Activated CD8-positive, alpha-beta memory T cell treated with anti-CD3 and anti-CD28 coated beads for 48 hours (primary cell): Measurements from ENCODE around the gene CRHBP.
"Not testable (repeated sequence)": the region's sequence is repeated elsewhere in the genome, so short reads cannot be mapped to it uniquely, and the experiment has no call there.

Experiments
- DNase-seq, 3 experiments: peaks; one replicate each; pipeline ENCODE4 v3.0.0-alpha.2; 2020; ENCODE audit warnings: low read depth in 2 of 3, low spot score in 2 of 3

CRHBP gene

DNA sequence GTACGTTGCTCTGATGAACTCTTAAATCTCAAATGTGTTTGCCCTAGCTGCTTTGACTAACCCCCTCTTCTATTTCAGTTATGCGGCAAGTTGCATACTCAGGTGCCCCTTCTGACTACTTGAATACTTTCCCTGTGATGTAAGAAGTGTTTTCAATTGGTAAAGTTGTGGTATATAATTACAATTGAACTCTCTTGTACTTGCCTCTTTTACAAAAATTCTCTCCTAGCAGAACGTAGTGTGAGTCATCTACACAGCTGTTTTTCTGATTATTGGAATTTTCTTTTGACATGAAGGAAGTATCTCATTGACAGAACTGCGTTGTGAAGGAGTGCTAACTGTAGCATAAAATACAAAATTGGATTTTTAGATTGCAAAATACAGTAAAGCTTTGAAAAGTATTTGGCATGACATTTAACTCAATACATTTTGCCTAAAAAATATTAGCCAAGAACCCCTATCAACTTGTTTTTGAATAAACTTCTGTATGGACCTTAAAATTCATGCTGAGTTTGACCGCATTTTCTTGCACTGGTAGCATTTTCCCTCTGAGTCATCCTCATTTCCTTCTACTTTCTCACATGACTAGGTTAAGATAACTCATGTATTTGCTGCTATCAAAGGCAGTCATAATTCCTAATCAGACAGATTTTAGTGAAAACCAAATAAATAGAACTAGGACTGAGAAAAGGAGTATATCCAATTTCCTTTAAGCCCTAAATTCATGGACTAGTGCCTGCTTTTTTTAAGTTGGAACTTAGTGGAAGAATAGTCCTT lies 6.3 kb downstream of the CRHBP start:
- DNase-seq: no peak

- no peak for DNase-seq
Observed at GRCh38 chr5:76960004-76960625, 7.3 kb downstream of the CRHBP start.

DNA sequence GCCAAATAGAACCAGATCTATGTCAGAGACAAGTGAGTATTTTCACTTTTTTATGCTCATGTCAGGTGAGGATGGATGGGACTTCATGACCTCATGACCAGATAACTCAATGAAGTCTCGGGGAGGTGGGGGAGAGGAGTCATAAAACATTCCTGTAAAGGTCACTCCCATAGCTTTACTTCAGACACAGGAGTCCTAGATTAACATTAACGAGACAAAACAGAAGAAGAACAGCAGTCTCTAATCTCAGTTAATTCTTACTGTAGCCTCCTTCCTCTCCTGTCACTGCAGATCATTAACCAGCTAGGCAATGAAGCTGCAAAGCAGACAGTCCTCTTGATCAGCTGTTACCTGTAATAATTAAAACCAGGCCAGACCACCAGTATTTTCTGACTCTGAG lies 11.2 kb downstream of the CRHBP start:
- DNase-seq: no peak

DNA sequence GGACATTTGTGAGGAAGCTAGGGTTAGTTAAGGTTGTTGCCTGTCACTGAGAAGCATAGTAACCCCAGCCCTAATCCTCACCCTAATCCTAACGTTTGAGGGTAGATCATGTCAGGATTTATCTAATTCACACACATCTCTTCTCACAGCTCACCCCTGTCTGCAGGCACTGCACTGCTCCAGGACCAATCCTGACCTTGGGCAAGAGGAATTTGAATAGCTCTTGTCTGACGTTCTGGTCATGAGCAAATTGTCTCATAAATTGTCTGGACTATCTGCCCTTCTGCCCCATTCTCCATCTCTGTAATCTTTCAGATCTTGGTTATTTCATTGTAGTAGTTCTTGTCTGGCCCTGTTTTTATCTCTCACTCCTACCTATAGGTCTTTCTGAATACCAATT lies 18.7 kb downstream of the CRHBP start:
- DNase-seq: no peak

- no peak for DNase-seq
Observed at GRCh38 chr5:76972689-76973088, 19.8 kb downstream of the CRHBP start.

- DNase-seq: no peak
Observed at GRCh38 chr5:76974785-76975184, 21.9 kb downstream of the CRHBP start.

- DNase-seq: no peak
Observed at GRCh38 chr5:76978869-76979268, 26.0 kb downstream of the CRHBP start.

DNA sequence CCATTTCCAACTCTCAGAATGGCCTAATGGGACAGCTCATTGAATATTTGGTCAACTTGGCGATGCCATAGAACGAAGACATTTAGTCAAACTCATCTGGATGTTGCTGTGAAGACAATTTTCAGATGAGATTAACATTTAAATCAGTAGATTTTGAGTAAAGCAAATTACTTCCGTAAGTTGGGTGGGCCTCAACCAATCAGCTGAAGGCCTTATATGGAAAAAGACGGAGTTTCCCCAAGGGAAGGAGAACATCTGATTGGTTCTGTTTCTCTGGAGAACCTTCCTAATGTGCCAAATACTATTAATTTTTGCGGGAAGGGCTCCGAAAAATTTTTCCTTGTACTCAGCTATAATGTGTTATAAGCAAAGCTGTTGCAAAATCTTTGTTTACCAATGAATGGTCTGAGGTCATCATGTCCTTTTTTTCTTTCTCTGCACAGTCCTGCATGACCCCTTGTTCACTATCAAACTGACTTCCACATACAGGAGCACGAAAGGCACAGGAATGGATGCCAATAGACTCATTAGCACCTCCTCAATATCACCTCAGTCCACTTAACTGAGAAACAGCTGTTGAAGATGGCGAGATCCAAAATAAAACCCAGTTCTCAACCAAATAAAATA lies 27.8 kb downstream of the CRHBP start:
- no peak for DNase-seq

- DNase-seq: no peak
Observed at GRCh38 chr5:76982450-76982849, 29.6 kb downstream of the CRHBP start.

DNA sequence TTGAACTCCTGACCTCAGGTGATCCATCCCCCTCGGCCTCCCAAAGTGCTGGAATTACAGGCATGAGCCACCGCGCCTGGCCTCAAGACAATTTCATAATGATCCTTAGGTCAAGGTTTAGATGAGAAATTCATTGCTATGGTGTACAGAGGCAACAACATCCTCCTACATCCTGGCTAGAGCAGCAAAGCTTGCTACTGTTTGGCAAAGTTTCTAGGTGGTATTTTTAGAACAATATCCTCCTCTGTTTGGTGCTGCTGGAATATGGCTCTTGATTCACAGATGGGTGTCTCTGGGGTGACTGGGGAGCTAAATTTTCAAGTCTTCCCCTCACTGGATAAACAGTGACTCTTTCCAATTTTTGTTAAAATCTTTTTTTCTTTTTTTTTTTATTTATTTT lies 30.6 kb downstream of the CRHBP start:
- DNase-seq: no peak

GRCh38 chr5:76986825-76987526 lies 34.1 kb downstream of the CRHBP start:
- DNase-seq: no peak

GRCh38 chr5:76990899-76991459 lies 38.1 kb downstream of the CRHBP start:
- DNase-seq: no peak

GRCh38 chr5:76993436-76993835 lies 40.6 kb downstream of the CRHBP start:
- not testable (repeated sequence) for DNase-seq

GRCh38 chr5:76994337-76994736 lies 41.5 kb downstream of the CRHBP start:
- no peak for DNase-seq

DNA sequence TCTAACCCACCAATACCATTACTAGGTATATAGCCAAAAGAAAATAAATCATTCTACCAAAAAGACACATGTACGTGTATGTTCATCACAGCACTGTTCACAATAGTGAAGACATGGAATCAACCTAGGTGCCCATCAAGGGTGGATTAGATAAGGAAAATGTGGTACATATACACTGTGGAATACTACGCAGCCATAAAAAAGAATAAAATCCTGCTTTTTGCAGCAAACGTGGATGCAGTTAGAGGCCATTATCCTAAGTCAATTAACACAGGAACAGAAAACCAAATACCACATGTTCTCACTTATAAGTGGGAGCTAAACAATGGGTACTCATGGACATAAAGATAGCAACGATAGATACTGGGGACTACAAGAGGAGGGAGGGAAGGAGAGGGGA lies 45.4 kb downstream of the CRHBP start:
- DNase-seq: not testable (repeated sequence)

DNA sequence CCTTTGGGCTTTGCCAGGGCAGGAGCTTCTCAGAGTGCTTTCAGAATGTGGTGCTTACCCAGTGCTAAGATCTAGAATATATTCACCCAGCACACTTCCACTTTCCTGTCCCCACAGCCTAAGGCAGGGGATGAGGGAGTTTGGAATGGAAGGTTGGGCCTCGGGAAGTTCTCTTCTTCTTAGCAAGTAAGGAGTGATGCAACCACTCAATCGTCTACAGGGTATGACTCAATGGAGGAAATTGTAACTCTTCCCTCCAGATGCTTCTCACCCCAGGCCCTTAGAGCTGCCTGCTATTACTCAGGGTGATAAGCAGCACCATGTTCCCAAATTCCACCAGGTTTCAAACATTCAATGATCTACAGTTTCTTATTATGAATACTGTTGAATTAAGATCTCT lies 46.6 kb downstream of the CRHBP start:
- no peak for DNase-seq

DNA sequence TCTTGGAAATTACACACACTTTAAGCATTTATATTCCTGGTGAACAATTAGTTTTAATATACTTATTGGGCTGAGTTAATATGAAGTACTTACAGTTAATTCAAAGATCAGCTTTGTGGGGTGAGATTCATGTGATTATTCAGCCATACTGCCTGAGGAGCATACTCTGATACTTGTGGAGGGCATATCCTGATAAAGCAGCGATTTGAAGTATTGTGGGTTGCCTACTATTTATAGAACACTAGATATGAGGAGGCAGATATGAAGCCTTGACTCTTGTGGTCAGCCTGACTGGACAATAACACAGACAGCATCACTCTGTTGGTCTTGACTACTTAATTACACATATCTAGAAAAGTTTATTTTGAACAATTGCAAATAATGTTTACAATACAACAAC lies 50.4 kb downstream of the CRHBP start:
- no peak for DNase-seq

DNA sequence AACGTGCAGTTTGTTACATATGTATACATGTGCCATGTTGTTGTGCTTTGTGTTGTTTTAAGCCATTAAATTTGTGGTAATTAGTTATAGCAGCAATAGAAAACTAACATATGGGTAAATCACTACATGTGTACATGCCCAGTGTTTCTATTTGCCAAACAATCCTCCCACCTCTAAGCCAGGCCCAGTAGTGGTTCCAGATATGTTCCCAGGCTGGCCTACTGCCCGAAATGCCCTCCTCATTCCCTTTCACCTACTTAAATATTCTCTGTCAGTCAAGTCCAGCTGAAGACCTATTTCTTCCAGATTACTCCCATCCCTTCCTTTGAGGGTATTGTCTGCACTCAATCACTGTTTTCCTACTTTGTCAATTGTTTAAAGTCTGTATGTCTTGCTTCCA lies 53.3 kb downstream of the CRHBP start:
- DNase-seq: no peak

DNA sequence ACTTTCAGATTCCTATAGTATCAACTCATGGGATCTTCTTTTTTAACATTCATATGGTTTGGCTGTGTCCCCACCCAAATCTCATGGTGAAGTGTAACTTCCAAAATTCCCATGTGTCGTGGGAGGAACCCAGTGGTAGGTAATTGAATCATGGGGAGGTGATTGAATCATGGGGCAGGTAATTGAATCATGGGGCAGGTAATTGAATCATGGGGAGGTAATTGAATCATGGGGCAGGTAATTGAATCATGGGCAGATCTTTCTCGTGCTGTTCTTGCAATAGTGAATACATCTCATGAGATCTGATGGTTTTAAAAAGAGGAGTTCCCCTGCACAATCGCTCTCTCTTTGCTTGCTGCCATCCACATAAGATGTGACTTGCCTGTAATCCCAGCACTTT lies 55.6 kb downstream of the CRHBP start:
- no peak for DNase-seq

- no peak for DNase-seq
Observed at GRCh38 chr5:77010243-77010642, 57.4 kb downstream of the CRHBP start.

GRCh38 chr5:77011498-77011897 lies 58.7 kb downstream of the CRHBP start:
- DNase-seq: no peak

GRCh38 chr5:77012601-77013000 lies 59.8 kb downstream of the CRHBP start:
- DNase-seq: no peak
